SU-DHL-6 (cell line): Measurements from ENCODE around the gene ZNF431.

Experiments
- CTCF ChIP-seq: fragments of 200-600 bp; sonication (generic); IDR thresholded peaks from one replicate; pipeline ENCODE4 v1.5.1; 2017; ENCODE audit warnings: antibody characterized with exemption, mild to moderate bottlenecking, low read length, moderate library complexity; ENCODE audit not compliant: insufficient read depth, poor library complexity, severe bottlenecking
- EZH2phosphoT487 ChIP-seq: fragments of 200-600 bp; sonication (generic), shearing (Covaris generic); conservative IDR thresholded peaks from 2 replicates; pipeline ENCODE4 v1.6.1; 2018; ENCODE audit warnings: mild to moderate bottlenecking, antibody characterized with exemption, low read length, moderate library complexity, mixed read lengths

GRCh38 chr19:21128901-21129698 is 12.7 kb upstream of the ZNF431 start:
- TF ChIP-seq CTCF, result no peak
- TF ChIP-seq EZH2phosphoT487, result no peak
